Fibroblast of skin of scalp (primary cell): ENCODE results near the gene PCMT1.

Experiments used
- DNase-seq: peaks from one replicate; pipeline ENCODE4 v3.0.0-alpha.2; 2013

PCMT1 gene

DNA sequence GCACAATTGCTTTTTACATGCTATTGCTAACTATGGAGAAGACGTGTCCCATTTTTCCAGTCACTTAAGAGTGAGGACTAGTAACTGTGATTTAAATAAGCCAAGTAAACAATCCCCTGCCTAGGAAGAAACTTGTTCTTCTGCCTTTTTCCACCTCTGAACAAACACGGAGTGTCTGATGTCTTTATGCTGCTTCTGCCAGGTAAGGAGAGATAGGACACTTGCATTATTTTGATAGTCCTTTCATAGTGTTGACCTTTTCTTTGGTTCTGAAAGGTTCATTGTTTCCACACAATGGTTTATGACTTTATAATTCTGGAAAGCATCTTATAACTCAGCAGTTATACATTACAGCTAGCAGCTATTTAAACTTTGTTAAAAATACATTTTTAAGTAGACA lies 106.2 kb downstream of the PCMT1 start:
- no peak for DNase-seq

- DNase-seq, result no peak
These were observed 106.9 kb downstream of the PCMT1 start for GRCh38 chr6:149856256-149856994.

- DNase-seq, result no peak
These were observed 108.0 kb downstream of the PCMT1 start for GRCh38 chr6:149857541-149857940.

- DNase-seq, result peak; percentile 88
These were observed 109.8 kb downstream of the PCMT1 start for GRCh38 chr6:149859368-149859767.

- no peak for DNase-seq
These were observed 110.4 kb downstream of the PCMT1 start for GRCh38 chr6:149859938-149860337.

GRCh38 chr6:149860513-149860833 lies 110.9 kb downstream of the PCMT1 start:
- no peak for DNase-seq
